Measurements from ENCODE around the gene ZNF146. TPM values are rescaled to one million over a fixed set of nuclear protein-coding genes. Genes with fewer than 3 reads are reported as not detected.
"Not testable (repeated sequence)": the region's sequence is repeated elsewhere in the genome, so short reads cannot be mapped to it uniquely, and the experiment has no call there.

ZNF146 gene

DNA sequence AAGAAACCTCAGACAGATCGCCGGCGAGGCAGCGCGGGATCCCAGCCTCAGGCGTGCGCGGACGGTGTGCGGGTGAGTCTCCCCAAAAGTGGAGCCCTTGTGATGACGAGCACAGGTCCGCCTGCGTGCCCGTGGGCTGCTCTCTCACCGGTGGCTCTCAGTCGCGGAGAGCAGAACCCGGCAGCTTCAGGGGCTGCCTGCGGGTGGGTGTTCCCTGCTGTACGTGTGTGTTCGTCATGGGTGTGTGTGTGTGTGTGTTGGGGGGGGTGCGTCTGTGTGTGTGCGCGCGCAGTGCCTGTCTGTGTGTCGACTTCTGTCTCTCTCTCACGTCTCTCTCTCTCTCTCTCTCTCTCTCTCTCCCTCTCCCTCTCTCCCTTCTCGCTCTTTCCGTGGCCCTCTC, 54.4 kb downstream of the ZNF146 start:
- H2AK5ac ChIP-seq (ENCODE audit: low read length, severe bottlenecking); H2BK5ac ChIP-seq (ENCODE audit: low read depth, low read length, poor library complexity, severe bottlenecking); H3K79me1 ChIP-seq (replicated peaks; ENCODE audit: low read length, poor library complexity, severe bottlenecking); H3K4me1 ChIP-seq (ENCODE audit: control insufficient read depth, insufficient read depth, low read depth, low read length); H2AFZ ChIP-seq (ENCODE audit: low read depth, low read length); H3K27ac ChIP-seq (ENCODE audit: low read length, poor library complexity, severe bottlenecking); H3K9me3 ChIP-seq (ENCODE audit: control insufficient read depth, low read length); H4K91ac ChIP-seq (ENCODE audit: low read length); H3K27me3 ChIP-seq (ENCODE audit: control insufficient read depth in 1 of 2, insufficient read depth in 1 of 2, low read length in 2 of 2); H4K8ac ChIP-seq (ENCODE audit: low read length); H3K4me3 ChIP-seq (ENCODE audit: insufficient read depth in 1 of 2, low read depth in 1 of 2, low read length in 2 of 2); H3K4me2 ChIP-seq (ENCODE audit: low read length, poor library complexity, severe bottlenecking); H3K36me3 ChIP-seq (ENCODE audit: control insufficient read depth in 1 of 2, insufficient read depth in 2 of 2, low read depth in 1 of 2, low read length in 2 of 2); H3K9ac ChIP-seq (ENCODE audit: low read length); DNase-seq; H3K4ac ChIP-seq (ENCODE audit: low read depth in 1 of 2, low read length in 2 of 2); H2BK120ac ChIP-seq (ENCODE audit: low read depth, low read length); H3K18ac ChIP-seq (ENCODE audit: low read depth in 1 of 2, low read length in 2 of 2); H2BK12ac ChIP-seq (ENCODE audit: low read length in 2 of 2); H3K14ac ChIP-seq (ENCODE audit: low read length in 2 of 2); H3K23ac ChIP-seq (ENCODE audit: low read length in 2 of 2); H2BK15ac ChIP-seq (ENCODE audit: low read depth, poor library complexity, severe bottlenecking): not testable (repeated sequence)
- WGBS = no CpG with 5 or more reads among the region's 29 CpGs

Small RNA genes within 50 kb of the gene (small RNA-seq; reads per million reads assigned to genes)
- not detected for gene RF00019 (ENCODE audit: low read depth)

All from mesenchymal stem cell (in vitro differentiated cells and primary cell).